HG02852 (cell line): ENCODE results near the gene MZF1.
A peak's percentile ranks its signal among the peaks of the same experiment; 100 is the strongest.

Source experiments
- ATAC-seq: cut with Tn5 transposase; IDR thresholded peaks from one replicate; pipeline ENCODE4 v1.9.1; 2021; ENCODE audit warnings: mild to moderate bottlenecking, moderate library complexity; ENCODE audit not compliant: unreplicated experiment

Gene MZF1

DNA sequence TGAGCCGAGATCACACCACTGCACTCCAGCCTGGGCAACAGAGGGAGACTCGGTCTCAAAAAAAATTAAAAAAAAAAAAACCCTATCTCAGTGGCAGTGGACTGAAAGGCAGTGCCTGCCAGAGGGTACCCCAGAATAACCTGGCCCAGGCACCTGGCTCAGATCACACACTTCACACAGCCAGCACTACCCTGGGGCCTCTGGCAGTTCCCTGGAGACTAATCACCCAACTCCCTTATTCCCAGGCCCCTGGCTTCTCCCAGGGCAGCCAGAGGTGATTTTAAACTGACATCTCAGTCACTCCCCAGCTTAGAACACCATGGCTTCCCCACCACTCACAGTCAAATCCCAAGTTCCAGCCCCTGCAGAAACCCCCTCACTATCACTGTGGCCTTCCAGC, 57.9 kb downstream of the MZF1 start:
- ATAC-seq, result no peak

DNA sequence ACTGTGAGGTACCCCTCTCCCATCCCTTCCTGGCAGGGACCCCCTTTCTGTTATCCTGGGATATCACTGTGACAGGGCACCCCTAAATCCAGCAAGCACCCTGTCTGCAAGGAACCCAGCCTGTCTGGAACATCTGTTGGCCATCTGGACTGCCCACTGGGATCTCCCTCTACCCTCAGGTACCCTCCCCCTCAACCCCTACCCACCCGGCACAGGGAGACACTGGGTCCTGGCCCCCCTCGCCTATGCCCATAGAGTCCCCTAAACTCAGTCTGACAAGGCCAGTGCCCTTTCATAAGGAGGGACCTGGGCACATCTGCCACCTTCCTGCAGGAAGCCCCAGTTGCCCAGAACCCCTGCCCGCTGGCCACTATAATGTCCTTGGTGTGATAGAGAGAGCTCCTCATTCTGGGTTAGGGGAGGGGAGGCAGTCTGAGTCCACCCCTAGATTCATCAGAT, 58.5 kb downstream of the MZF1 start:
- no peak for ATAC-seq

DNA sequence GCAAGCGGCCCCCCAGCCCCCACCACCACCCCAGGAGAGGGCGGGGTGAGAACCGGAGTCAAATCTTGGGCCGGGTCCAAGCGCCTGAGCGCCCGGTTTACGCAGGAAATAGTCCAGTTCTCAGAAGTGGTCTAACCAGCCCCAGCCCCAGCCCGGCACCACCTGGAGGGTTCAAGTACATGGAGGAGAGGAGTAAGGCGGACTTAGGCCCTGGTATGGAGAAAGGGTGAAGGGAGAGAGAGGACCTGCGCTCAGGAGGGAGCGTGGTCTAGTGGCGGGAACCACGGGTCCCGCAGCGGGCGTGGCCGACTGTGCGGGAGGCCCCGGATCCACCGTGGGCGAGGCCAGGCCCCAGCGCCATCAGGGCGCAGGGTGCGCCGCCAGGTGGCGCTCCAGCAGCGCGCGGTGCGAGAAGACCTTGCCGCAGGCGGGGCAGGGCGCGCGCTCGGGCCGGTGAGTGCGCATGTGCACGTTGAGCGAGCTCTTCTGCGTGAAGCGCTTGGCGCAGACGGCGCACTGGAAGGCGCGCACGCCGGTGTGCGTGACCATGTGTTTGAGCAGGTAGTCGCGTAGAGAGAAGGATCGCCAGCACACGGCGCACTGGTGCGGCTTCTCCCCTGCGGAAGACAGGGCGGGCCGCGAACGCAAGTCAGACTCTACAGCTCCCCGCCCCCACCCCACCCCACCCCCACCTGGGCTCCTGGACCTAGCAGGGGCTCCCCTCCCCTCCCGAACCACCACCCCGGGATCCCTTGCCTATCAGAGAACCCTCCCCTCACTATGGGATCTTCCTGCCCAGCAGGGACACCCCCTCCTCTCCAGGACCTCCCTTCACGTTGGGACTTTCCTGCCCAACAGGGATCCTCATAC, 59.2 kb downstream of the MZF1 start:
- peak; percentile 68 for ATAC-seq

DNA sequence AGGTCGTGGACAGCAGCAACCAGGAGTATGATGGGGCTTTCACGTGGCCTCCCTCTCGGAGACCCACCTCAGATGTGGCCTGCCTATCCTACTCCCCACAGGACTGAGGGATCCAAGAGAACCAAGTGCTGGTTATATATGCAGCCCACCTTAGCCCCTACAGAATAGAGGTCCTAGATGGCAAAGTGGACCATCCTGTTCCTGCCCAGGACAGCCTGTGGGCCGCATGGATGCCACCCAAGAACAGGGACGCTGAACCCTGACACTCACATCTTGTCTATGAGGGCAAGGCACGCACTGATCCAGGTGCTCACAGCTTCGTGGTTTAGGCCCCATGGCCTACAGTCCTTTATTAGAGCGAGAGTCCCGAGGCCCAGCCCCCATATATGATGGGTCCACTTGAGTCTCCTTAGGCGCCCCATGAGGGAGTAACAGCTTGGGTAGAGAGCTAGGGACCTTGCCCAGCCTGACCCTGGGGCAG, 59.9 kb downstream of the MZF1 start:
- ATAC-seq, result no peak
